WI38 (cell line): ENCODE results near the gene MYOM1.

Experiments used
- H3K4me3 ChIP-seq: 2 replicates; pipeline ENCODE4 v1.5.1; 2011; ENCODE audit warnings: low read depth, mild to moderate bottlenecking, control low read depth, low read length
- TF ChIP-seq, protein P1 (sequence below): IDR thresholded peaks from 2 replicates; pipeline ENCODE4 v1.5.1; 2012; ENCODE audit warnings: low read depth, mild to moderate bottlenecking, control low read depth, low read length

MYOM1 gene

DNA sequence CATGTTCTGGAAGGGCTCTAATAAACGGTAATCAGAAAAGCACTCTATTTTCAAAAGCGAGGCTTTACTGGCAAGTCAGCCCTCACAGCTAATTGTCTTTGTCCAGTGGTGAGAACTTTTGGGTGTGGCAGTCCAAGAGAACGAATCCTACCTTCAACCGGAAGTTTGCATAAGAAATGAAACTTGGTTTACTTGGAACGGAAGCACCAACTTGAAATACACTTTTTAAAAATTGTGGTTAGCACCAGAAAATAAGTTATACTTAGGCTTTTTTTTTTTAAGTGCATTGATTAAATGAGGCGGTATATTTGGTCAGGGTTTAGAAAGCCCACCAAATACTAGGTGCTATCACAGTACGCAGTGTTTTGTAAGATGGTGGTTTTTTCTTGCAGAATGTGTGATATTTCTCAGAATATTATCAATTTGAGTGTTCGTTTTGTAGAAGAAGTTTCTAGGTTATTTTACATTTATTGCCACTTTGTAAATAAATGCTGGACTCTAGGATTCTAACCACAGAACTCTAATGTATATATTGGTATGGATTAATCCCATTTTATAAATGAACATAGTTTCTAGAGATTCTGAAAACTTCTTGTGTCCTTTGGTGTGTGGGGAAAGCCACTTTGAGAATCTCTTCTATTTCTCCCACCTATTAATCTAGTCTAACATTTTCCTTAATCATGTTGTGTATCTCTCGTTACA is 29.0 kb upstream of the MYOM1 start:
- TF ChIP-seq, protein P1, sequence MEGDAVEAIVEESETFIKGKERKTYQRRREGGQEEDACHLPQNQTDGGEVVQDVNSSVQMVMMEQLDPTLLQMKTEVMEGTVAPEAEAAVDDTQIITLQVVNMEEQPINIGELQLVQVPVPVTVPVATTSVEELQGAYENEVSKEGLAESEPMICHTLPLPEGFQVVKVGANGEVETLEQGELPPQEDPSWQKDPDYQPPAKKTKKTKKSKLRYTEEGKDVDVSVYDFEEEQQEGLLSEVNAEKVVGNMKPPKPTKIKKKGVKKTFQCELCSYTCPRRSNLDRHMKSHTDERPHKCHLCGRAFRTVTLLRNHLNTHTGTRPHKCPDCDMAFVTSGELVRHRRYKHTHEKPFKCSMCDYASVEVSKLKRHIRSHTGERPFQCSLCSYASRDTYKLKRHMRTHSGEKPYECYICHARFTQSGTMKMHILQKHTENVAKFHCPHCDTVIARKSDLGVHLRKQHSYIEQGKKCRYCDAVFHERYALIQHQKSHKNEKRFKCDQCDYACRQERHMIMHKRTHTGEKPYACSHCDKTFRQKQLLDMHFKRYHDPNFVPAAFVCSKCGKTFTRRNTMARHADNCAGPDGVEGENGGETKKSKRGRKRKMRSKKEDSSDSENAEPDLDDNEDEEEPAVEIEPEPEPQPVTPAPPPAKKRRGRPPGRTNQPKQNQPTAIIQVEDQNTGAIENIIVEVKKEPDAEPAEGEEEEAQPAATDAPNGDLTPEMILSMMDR = no peak
- peak overlapping the region; percentile 96 for H3K4me3 ChIP-seq

DNA sequence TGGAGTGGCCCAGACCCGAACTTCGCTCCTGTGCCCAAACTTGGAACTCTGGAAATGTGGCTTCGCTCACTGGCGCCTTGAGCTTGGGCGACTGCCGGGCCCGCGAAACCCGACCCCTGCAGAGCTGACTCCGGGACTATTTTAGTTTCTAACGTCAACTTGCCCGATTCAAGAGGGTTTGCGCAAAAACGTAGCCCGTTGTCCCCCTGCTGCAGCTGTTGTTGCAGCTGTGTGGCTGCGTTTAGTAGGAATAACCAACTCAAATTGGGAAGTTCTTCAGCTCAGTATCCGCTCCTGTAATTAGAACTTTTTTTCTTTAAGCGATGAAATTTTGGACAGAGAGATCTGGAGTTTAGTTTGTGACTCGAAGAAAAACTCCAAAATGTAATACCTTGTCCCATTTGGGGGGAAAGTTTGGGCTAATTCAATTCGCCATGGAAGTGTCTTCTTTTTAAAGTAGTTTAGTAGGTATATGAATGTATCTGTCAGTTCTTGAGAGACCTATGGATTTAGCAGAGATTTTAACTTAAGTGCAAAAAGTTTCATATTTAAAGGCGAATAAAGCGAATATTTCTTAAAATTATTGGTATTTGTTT is 28.4 kb upstream of the MYOM1 start:
- peak overlapping the region; percentile 96 for H3K4me3 ChIP-seq
- TF ChIP-seq, protein P1 = no peak

DNA sequence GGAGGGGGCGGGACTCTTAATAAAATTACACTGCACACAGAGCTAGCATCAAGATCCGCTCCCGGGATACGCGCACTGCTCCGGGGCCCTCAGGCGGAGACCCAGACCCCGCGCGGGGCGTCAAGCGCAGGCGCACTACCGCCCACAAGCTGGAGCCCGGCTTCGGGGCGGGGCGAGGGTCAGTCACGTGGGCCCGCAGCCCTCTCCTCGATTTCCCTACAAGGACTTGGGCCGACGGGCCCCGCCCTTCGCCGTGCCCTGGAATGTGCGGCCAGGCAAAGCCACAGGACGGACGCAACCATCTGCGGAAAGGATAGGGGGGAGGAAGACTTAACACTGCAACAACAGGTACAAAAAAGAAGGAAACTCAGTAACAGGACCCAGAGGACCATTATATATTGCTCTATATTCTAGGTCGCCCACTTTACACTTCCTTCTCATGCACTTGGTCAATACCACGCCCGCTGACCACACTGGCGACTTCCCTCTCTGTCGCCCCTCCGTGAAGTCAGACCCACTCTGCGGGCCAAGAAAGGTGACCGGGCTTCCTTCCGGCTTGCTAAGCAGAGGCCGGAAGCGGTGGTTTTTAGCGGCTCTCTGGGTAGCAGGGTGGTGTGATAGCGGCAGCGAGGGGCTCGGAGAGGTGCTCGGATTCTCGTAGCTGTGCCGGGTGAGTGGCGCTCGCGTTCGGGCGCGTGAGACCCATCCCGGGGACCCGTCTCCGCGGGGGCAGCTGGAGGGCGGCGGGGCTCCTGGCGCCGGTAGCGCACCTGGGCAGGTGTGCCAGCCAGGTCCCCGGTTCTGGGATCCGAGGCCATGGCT is 27.7 kb upstream of the MYOM1 start, which contains the start of gene MYL12A:
MYL12A (plus strand) TSS at position 562 of the 822 bp plus-strand sequence. CDS start 5,447 bp downstream, outside the sequence.
- TF ChIP-seq, protein P1 = no peak

DNA sequence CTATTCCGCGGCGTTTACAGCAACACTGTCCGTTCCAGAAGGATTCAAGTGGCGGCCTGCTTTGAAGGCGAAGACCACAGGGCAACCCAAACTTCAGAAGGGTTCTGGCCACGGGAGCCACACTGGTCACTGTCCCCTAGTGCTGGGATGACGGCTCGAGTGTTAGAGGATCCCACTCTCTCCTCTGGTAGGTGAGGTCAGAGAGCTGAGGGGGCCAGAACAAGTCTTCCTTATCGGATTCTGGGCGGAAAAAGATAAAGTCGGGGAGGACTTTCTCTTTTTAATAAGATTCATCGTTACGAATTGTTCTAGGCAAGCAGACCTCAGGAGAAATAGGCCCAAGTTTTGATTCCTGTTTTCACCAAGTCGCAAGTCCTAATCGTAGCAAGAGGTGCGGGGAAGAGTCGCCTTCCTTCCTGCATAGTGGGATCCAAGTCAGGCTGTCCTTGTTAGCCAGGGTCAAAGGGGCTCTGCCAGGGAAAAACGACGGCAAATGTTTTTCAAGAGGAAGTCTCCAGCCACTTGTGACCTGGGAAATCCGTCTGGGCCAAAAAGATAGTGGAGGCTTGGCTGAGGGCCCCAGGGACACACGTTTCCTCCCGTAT is 27.0 kb upstream of the MYOM1 start:
- TF ChIP-seq, protein P1 = no peak
- H3K4me3 ChIP-seq = peak overlapping the region; percentile 96

More for the DNA sequence above, 27.7 kb upstream of the MYOM1 start, which contains the start of gene MYL12A:
- H3K4me3 ChIP-seq = peak within 1 kb of the TSS; percentile 96

DNA sequence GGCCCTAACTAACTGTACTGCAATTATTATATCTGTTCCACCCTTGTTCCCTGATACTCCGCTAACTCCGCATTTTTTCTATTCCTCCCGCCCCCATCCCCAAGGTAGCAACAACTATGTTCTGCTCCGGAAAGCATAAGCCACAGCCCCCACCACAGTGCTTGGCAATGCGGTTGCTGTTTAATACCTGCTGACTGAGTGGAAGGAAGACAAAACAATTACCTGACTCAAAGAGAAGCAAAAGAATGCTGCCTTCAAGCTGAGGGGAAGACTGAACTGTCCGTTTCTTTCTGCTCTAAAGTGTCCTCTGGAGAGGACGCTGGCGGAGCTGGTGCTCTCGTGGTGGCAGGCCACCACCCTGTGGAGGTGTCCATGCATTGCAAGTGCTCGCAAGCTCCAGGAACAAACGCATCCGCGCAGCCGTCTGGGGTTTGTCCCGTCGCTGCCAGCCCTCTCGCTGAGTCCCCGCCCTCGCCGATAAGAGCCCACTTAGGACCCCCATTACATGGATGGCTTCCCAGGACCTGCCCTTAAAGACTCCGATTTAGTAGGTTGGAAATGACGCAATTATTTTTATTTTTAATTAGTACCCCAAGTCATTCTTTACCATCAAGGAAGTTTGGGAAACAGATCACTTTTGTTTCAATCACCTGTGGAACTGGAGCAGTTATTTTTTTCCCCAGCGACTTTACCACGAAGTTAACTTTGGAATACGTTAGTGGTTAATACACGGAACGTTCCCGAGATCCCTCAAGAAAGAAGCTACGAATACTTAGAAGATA is 26.3 kb upstream of the MYOM1 start:
- H3K4me3 ChIP-seq = peak overlapping the region; percentile 96
- TF ChIP-seq, protein P1 = peak; percentile 91

DNA sequence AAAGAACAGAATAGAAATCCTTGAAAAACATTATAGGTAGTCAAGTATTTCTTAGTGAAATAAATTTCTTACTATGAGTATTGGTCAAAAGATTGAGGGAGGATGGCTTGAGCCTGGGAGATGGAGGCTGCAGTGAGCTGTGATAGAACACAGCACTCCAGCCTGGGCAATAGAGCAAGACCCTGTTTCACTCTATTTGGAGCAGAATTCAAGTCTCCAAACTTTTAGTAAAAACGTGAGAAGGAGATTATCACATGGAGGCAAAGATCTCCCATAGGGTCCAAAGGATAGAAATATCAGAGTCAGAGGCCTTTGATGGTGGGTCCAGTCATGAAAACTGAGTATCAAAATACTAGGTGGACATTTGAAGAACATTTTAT is 25.4 kb upstream of the MYOM1 start:
- TF ChIP-seq, protein P1 = no peak
- H3K4me3 ChIP-seq = peak overlapping the region; percentile 96
